Measurements from ENCODE around the gene TBX18. TPM values are rescaled to one million over a fixed set of nuclear protein-coding genes. Genes with fewer than 3 reads are reported as not detected.
A peak's percentile ranks its signal among the peaks of the same experiment; 100 is the strongest.

Gene TBX18
- total and polyA plus RNA-seq, 9 of the 15 experiments (the other 6 are each of a cell fraction or from before 2014, with no cell fraction given), result 4.0 to 36.1 (median 20.7) TPM

DNA sequence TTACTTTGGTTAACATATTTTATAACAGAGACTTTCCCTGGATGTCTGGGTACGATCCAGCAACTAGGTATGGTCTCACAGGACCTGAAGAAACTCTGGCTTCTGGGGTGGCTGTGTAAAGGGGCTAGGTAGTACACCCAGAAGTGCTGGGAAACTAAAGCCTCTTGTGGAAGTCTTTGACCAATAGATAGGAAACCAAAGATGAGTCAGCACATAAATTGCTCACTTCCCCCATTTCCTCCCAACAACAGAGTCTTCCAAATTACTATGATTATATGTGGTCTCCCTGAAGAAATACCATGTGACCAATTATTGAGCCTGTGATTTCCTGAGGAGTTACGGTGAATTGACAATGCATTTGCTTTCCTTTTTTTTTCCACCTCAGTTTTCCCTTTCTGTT lies 26.8 kb upstream of the TBX18 start (continued):
- TF ChIP-seq, protein P1, sequence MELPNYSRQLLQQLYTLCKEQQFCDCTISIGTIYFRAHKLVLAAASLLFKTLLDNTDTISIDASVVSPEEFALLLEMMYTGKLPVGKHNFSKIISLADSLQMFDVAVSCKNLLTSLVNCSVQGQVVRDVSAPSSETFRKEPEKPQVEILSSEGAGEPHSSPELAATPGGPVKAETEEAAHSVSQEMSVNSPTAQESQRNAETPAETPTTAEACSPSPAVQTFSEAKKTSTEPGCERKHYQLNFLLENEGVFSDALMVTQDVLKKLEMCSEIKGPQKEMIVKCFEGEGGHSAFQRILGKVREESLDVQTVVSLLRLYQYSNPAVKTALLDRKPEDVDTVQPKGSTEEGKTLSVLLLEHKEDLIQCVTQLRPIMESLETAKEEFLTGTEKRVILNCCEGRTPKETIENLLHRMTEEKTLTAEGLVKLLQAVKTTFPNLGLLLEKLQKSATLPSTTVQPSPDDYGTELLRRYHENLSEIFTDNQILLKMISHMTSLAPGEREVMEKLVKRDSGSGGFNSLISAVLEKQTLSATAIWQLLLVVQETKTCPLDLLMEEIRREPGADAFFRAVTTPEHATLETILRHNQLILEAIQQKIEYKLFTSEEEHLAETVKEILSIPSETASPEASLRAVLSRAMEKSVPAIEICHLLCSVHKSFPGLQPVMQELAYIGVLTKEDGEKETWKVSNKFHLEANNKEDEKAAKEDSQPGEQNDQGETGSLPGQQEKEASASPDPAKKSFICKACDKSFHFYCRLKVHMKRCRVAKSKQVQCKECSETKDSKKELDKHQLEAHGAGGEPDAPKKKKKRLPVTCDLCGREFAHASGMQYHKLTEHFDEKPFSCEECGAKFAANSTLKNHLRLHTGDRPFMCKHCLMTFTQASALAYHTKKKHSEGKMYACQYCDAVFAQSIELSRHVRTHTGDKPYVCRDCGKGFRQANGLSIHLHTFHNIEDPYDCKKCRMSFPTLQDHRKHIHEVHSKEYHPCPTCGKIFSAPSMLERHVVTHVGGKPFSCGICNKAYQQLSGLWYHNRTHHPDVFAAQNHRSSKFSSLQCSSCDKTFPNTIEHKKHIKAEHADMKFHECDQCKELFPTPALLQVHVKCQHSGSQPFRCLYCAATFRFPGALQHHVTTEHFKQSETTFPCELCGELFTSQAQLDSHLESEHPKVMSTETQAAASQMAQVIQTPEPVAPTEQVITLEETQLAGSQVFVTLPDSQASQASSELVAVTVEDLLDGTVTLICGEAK (IDR thresholded peaks at IDR 0.05), result no peak
- TF ChIP-seq, protein P1 (CRISPR knock-in tag; IDR thresholded peaks at IDR 0.05), result no peak
- peak; percentile 81 for TF ChIP-seq SMARCA4 (IDR thresholded peaks at IDR 0.05)
- no peak for TF ChIP-seq NUFIP1 (IDR thresholded peaks at IDR 0.05; ENCODE audit: partially characterized antibody)
- TF ChIP-seq ILF3 (IDR thresholded peaks at IDR 0.05; ENCODE audit: borderline replicate concordance), result no peak
- TF ChIP-seq ELK3 (CRISPR knock-in tag; IDR thresholded peaks at IDR 0.05), result no peak
- TF ChIP-seq BDP1 (IDR thresholded peaks at IDR 0.05; ENCODE audit: insufficient read depth, insufficient read length), result no peak
- no peak for TF ChIP-seq SIX5 (IDR thresholded peaks at IDR 0.05; ENCODE audit: borderline replicate concordance in 1 of 2, insufficient read depth in 1 of 2, low read depth in 1 of 2, low read length in 2 of 2)
- TF ChIP-seq ZFP36 (IDR thresholded peaks at IDR 0.05; ENCODE audit: low read depth, low read length, partially characterized antibody), result no peak
- TF ChIP-seq ZNF76 (CRISPR knock-in tag; IDR thresholded peaks at IDR 0.05; ENCODE audit: borderline replicate concordance), result no peak
- TF ChIP-seq BRD4 (IDR thresholded peaks at IDR 0.05), result no peak
- TF ChIP-seq IRF2 (CRISPR knock-in tag; IDR thresholded peaks at IDR 0.05), result no peak
- TF ChIP-seq BRCA1 (IDR thresholded peaks at IDR 0.05), result no peak
- TF ChIP-seq BRCA1 (CRISPR knock-in tag; IDR thresholded peaks at IDR 0.05), result no peak
- no peak for TF ChIP-seq ZKSCAN3 (CRISPR knock-in tag; IDR thresholded peaks at IDR 0.05)
- TF ChIP-seq ZNF551 (CRISPR knock-in tag; IDR thresholded peaks at IDR 0.05), result no peak
- TF ChIP-seq CBFA2T3 (IDR thresholded peaks at IDR 0.05), result peak; percentile 53
- peak; percentile 96 for TF ChIP-seq MAFF (IDR thresholded peaks at IDR 0.05; ENCODE audit: low read length)
- TF ChIP-seq MECOM (CRISPR knock-in tag; IDR thresholded peaks at IDR 0.05), result no peak
- TF ChIP-seq ZNF217 (CRISPR knock-in tag; IDR thresholded peaks at IDR 0.05), result no peak
- TF ChIP-seq SREBF2 (CRISPR knock-in tag; IDR thresholded peaks at IDR 0.05), result no peak
- TF ChIP-seq POLR2B (IDR thresholded peaks at IDR 0.05; ENCODE audit: low read depth, partially characterized antibody), result no peak
